ENCODE measurements around the gene QPCTL.
"Not testable (repeated sequence)": the region's sequence is repeated elsewhere in the genome, so short reads cannot be mapped to it uniquely, and the experiment has no call there.

The QPCTL gene

GRCh38 chr19:45676851-45677263, 15.6 kb upstream of the QPCTL start:
- DNase-seq (ENCODE audit: low spot score): peak; percentile 44

- DNase-seq (ENCODE audit: low spot score): peak; percentile 79
These were observed 14.9 kb upstream of the QPCTL start for GRCh38 chr19:45677351-45678230.

GRCh38 chr19:45681391-45682015, 11.0 kb upstream of the QPCTL start:
- peak; percentile 90 for DNase-seq (ENCODE audit: low spot score)

GRCh38 chr19:45682117-45682516, 10.3 kb upstream of the QPCTL start:
- no peak for DNase-seq (ENCODE audit: low spot score)

GRCh38 chr19:45682908-45683307, 9.6 kb upstream of the QPCTL start:
- no peak for DNase-seq (ENCODE audit: low spot score)

GRCh38 chr19:45685045-45685444, 7.4 kb upstream of the QPCTL start:
- not testable (repeated sequence) for DNase-seq (ENCODE audit: low spot score)

GRCh38 chr19:45687599-45687998, 4.9 kb upstream of the QPCTL start:
- DNase-seq (ENCODE audit: low spot score): no peak

GRCh38 chr19:45691516-45692186, 815 bp upstream of the QPCTL start, which contains the start of gene SNRPD2:
TSS of gene SNRPD2 (minus strand) at chr19:45691953. CDS start at chr19:45691888, 65 bp downstream.
- peak; percentile 93 for DNase-seq (ENCODE audit: low spot score)

- peak; percentile 68 for DNase-seq (ENCODE audit: low spot score)
These were observed 781 bp downstream of the QPCTL start for GRCh38 chr19:45693106-45693788.

GRCh38 chr19:45701676-45702075, 9.2 kb downstream of the QPCTL start:
- DNase-seq (ENCODE audit: low spot score): no peak

GRCh38 chr19:45705115-45705514, 12.6 kb downstream of the QPCTL start:
- DNase-seq (ENCODE audit: low spot score): no peak

GRCh38 chr19:45705710-45706415, 13.4 kb downstream of the QPCTL start:
- DNase-seq (ENCODE audit: low spot score): no peak

- DNase-seq (ENCODE audit: low spot score): no peak
These were observed 18.1 kb downstream of the QPCTL start for GRCh38 chr19:45710356-45711130.

- DNase-seq (ENCODE audit: low spot score): no peak
These were observed 19.6 kb downstream of the QPCTL start for GRCh38 chr19:45711851-45712698.

GRCh38 chr19:45712699-45713067, 20.2 kb downstream of the QPCTL start:
- DNase-seq (ENCODE audit: low spot score): no peak

GRCh38 chr19:45713141-45713540, 20.7 kb downstream of the QPCTL start:
- no peak for DNase-seq (ENCODE audit: low spot score)

GRCh38 chr19:45715139-45715538, 22.7 kb downstream of the QPCTL start:
- DNase-seq (ENCODE audit: low spot score): no peak

- DNase-seq (ENCODE audit: low spot score): peak; percentile 11
These were observed 24.1 kb downstream of the QPCTL start for GRCh38 chr19:45716359-45717130.

Data from CD4-positive, alpha-beta T cell treated with Interleukin-2 at 100 ng/mL for 4 hours (primary cell).